SK-N-SH (cell line): ENCODE data around the gene MYO5C.

Experiments used
- ELF1 ChIP-seq: IDR thresholded peaks from 2 replicates; pipeline ENCODE4 v1.4.0; 2012
- NRF1 ChIP-seq: IDR thresholded peaks from 2 replicates; pipeline ENCODE4 v1.6.1; 2012; ENCODE audit warnings: low read depth, mild to moderate bottlenecking, low read length
- RAD21 ChIP-seq: IDR thresholded peaks from 2 replicates; pipeline ENCODE4 v1.6.1; 2012; ENCODE audit warnings: mild to moderate bottlenecking, low read length
- TF ChIP-seq, protein P1 (sequence below): fragments of 200-600 bp; sonication (generic); IDR thresholded peaks from 2 replicates; pipeline ENCODE4 v1.6.1; 2017; ENCODE audit warnings: antibody characterized with exemption, mild to moderate bottlenecking, moderate library complexity

DNA sequence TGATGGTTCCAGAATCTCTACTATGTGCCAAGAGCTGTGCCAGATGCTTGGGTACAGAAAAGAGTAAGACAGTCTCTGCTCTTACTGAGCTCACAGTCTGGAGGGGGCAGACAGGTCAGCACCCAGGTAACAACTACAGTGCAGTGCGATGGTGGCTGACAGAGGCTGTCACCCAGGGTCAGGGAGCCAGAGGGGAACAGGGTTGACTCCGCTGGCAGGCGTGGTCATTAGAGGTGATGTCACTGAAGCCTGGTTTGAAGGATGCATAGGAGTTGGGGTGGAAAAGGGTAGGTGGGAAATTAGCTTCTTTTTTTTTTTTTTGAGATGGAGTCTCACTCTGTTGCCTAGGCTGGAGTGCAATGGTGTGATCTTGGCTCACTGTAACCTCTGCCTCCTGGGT is 136.0 kb downstream of the MYO5C start:
- no peak for TF ChIP-seq RAD21
- TF ChIP-seq NRF1 = no peak
- TF ChIP-seq, protein P1, sequence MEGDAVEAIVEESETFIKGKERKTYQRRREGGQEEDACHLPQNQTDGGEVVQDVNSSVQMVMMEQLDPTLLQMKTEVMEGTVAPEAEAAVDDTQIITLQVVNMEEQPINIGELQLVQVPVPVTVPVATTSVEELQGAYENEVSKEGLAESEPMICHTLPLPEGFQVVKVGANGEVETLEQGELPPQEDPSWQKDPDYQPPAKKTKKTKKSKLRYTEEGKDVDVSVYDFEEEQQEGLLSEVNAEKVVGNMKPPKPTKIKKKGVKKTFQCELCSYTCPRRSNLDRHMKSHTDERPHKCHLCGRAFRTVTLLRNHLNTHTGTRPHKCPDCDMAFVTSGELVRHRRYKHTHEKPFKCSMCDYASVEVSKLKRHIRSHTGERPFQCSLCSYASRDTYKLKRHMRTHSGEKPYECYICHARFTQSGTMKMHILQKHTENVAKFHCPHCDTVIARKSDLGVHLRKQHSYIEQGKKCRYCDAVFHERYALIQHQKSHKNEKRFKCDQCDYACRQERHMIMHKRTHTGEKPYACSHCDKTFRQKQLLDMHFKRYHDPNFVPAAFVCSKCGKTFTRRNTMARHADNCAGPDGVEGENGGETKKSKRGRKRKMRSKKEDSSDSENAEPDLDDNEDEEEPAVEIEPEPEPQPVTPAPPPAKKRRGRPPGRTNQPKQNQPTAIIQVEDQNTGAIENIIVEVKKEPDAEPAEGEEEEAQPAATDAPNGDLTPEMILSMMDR = no peak
- no peak for TF ChIP-seq ELF1
